Esophagus muscularis mucosa (tissue), 4 donors: Measurements from ENCODE around the gene RHO.
"Not testable (repeated sequence)": the region's sequence is repeated elsewhere in the genome, so short reads cannot be mapped to it uniquely, and the experiment has no call there.

Experiments used
- EP300 ChIP-seq: sonication (generic); formaldehyde crosslinking; IDR thresholded peaks from one replicate; pipeline ENCODE4 v1.6.1; 2017; ENCODE audit warnings: antibody characterized with exemption
- POLR2A ChIP-seq: fragments of 450-650 bp; IDR thresholded peaks from one replicate; pipeline ENCODE4 v1.6.1; 2017; ENCODE audit warnings: antibody characterized with exemption, moderate library complexity, mild to moderate bottlenecking, low read depth
- TF ChIP-seq, protein P1 (sequence below), 3 experiments: fragments of 200-600 bp in 2 of 3; fragments of 450-650 bp in 1 of 3; sonication (generic) in 2 of 3; IDR thresholded peaks; one replicate each; pipeline ENCODE4 v1.5.1; 2017 to 2019; ENCODE audit warnings: antibody characterized with exemption in 3 of 3, mild to moderate bottlenecking in 2 of 3, moderate library complexity in 1 of 3

DNA sequence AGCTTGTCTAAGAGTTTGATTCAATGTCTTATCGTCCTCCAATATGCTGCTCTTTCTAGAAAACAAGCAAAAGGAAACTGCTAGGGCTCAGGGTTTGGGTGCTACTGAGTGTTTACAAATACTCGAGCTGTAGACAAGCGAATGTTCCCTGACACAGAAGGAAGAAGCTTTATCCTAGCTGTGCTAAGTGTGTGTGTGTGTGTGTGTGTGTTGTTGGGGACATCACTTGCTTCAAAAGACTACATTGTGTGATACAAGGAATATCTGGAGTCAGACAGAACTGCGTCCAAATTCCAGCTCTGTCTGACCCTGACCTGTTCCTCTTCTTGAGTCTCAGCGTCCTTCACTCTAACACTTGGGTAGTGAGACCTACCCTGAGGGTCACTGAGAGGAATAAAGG is 33.9 kb upstream of the RHO start:
- TF ChIP-seq POLR2A, EP300: not testable (repeated sequence)
- TF ChIP-seq, protein P1, sequence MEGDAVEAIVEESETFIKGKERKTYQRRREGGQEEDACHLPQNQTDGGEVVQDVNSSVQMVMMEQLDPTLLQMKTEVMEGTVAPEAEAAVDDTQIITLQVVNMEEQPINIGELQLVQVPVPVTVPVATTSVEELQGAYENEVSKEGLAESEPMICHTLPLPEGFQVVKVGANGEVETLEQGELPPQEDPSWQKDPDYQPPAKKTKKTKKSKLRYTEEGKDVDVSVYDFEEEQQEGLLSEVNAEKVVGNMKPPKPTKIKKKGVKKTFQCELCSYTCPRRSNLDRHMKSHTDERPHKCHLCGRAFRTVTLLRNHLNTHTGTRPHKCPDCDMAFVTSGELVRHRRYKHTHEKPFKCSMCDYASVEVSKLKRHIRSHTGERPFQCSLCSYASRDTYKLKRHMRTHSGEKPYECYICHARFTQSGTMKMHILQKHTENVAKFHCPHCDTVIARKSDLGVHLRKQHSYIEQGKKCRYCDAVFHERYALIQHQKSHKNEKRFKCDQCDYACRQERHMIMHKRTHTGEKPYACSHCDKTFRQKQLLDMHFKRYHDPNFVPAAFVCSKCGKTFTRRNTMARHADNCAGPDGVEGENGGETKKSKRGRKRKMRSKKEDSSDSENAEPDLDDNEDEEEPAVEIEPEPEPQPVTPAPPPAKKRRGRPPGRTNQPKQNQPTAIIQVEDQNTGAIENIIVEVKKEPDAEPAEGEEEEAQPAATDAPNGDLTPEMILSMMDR (IDR thresholded peaks at IDR 0.05) = not testable (repeated sequence)
